Caco-2 (cell line): ENCODE data around the gene TMEM203. TPM values are rescaled to one million over a fixed set of nuclear protein-coding genes. Genes with fewer than 3 reads are reported as not detected.

Source experiments
- BruUV-seq: library from RNA; stranded (reverse); fragments of 400-500 nt; replicated peaks from 2 replicates; lab custom pipeline; 2021; lab: Mats Ljungman, UMichigan
- CTCF ChIA-PET: fragments of 300-600 bp; sonication (Branson Sonifier 250); formaldehyde crosslinking; loops from one replicate; lab custom pipeline; 2022; ENCODE audit warnings: antibody characterized with exemption; lab: Charles Lee
- POLR2A ChIA-PET: fragments of 300-600 bp; sonication (Branson Sonifier 250); formaldehyde crosslinking; loops from one replicate; lab custom pipeline; 2022; ENCODE audit warnings: antibody characterized with exemption; lab: Charles Lee
- DNase-seq, 2 experiments: peaks; one replicate each; pipeline versions ENCODE4 v3.0.0 to v3.0.0-alpha.2; 2020 to 2022
- H3K27me3 ChIP-seq: replicated peaks from 2 replicates; pipeline ENCODE4 v1.6.0; 2011; ENCODE audit warnings: low read length; ENCODE audit not compliant: control insufficient read depth, insufficient read depth
- H3K36me3 ChIP-seq: 2 replicates; pipeline ENCODE4 v1.5.1; 2011; ENCODE audit warnings: low read length; ENCODE audit not compliant: control insufficient read depth, insufficient read depth
- H3K4me1 ChIP-seq: fragments of 250-450 bp; sonication (Bioruptor Pico); 2 replicates; pipeline ENCODE4 v1.5.1; 2020; ENCODE audit warnings: mild to moderate bottlenecking
- H3K4me3 ChIP-seq: 2 replicates; pipeline ENCODE4 v1.5.1; 2011; ENCODE audit warnings: low read depth, mild to moderate bottlenecking, control low read depth, low read length
- H3K9me3 ChIP-seq: fragments of 250-450 bp; sonication (Bioruptor Pico); 2 replicates; pipeline ENCODE4 v1.5.1; 2020; ENCODE audit warnings: mild to moderate bottlenecking, moderate library complexity
- H3K27ac Mint-ChIP-seq: one replicate; pipeline ENCODE4 v1.8.0; 2022; ENCODE audit warnings: mixed read lengths; ENCODE audit not compliant: unreplicated experiment
- H3K27me3 Mint-ChIP-seq: one replicate; pipeline ENCODE4 v1.8.0; 2022; ENCODE audit warnings: mixed read lengths; ENCODE audit not compliant: insufficient read depth, unreplicated experiment
- H3K36me3 Mint-ChIP-seq: one replicate; pipeline ENCODE4 v1.8.0; 2022; ENCODE audit warnings: mild to moderate bottlenecking, mixed read lengths; ENCODE audit not compliant: insufficient read depth, unreplicated experiment
- H3K4me1 Mint-ChIP-seq: one replicate; pipeline ENCODE4 v1.8.0; 2022; ENCODE audit warnings: low read depth, mixed read lengths; ENCODE audit not compliant: unreplicated experiment
- H3K4me3 Mint-ChIP-seq: one replicate; pipeline ENCODE4 v1.8.0; 2022; ENCODE audit warnings: mild to moderate bottlenecking, moderate library complexity, mixed read lengths; ENCODE audit not compliant: unreplicated experiment
- H3K9me3 Mint-ChIP-seq: one replicate; pipeline ENCODE4 v1.8.0; 2022; ENCODE audit warnings: mixed read lengths; ENCODE audit not compliant: unreplicated experiment
- CTCF ChIP-seq, 2 experiments: fragments of 200-600 bp in 1 of 2; IDR thresholded peaks; 1 replicate in 1 of 2; 2 replicates in 1 of 2; pipeline versions ENCODE4 v1.5.1 to v1.8.0; 2011 to 2022; ENCODE audit warnings: antibody characterized with exemption in 1 of 2, control low read depth in 1 of 2, inconsistent platforms in 1 of 2, low read depth in 1 of 2, low read length in 1 of 2, mild to moderate bottlenecking in 1 of 2, moderate library complexity in 1 of 2; ENCODE audit not compliant: insufficient read depth in 1 of 2, severe bottlenecking in 1 of 2, unreplicated experiment in 1 of 2
- intact Hi-C: fragments of 100-400 bp; cut with micrococcal nuclease; formaldehyde crosslinking; loops from one replicate; pipeline ENCODE4 v1.10.0; 2022; ENCODE audit not compliant: unreplicated experiment
- total RNA-seq: library from RNA; stranded (reverse); gene quantifications from 2 replicates; pipeline ENCODE4 v1.2.3, GENCODE V29; 2022

The TMEM203 gene
- total RNA-seq, 1 experiment from 2014 or later: 38.4 TPM

DNA sequence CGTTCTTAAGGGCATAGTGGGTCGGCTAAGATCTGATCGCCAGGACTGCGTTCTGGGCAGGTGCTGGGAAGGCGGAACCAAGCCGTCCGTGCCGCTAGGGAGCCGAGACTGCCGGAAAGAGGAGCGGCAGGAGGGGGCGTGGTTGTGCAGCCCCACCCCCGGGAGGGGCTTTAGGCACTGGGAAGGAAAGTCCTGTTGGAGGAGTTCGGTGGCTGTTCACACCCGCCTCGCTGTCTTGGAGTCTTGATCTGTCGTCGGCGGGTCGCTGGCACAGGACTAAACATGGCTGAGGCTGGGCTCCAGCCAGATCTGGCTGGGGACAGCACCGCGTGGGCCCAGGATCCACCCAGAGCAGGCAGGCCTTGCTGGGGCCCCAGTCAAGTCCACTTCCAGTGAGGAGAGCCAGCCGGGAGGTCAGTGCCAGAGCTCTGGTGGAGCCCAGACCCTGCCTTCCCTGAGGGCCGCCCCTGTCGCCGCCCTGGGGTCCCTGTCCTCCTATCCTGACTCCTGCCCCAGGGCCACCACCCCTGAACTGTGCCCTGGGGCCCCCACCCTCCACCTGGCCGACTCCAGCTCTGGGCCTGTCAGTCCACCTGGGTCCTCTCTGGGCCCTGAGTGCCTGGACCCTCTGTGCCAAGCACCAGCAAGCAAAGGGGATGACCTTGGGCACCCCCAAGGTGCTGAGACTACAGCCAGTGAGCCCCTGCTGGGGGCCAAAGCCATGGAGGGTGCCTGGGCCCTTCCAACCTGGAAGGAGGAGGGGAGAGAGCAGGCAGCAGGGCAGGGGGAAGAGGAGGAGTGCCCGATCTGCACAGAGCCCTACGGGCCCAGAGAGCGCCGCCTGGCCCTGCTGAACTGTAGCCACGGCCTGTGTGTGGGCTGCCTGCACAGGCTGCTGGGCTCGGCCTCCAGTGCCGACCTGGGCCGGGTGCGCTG, 12.1 kb upstream of the TMEM203 start:
- ChIA-PET CTCF (no interaction called here), POLR2A (interaction anchor here (0.6 to 0.8 kb wide), 2 partner anchors 12 to 23 kb away, joined by 3 read pairs; partner anchors contain the start of genes NDOR1, TMEM203 and TUBB4B)
- TF ChIP-seq CTCF (IDR thresholded peaks at IDR 0.05; ENCODE audit: insufficient read depth in 1 of 2, low read depth in 1 of 2, low read length in 1 of 2, severe bottlenecking in 1 of 2, unreplicated experiment in 1 of 2): no peak
- intact Hi-C loops: no loop called here
- Mint-ChIP-seq H3K36me3 (peaks cover 27% of the 10 kb centered on the region), H3K4me3 (peak overlapping the region; percentile 66), H3K4me1 (peaks cover 6% of the 10 kb centered on the region), H3K27ac (peak overlapping the region; percentile 71), H3K27me3 (no peaks in the 10 kb centered on the region), H3K9me3 (no peaks in the 10 kb centered on the region)
- no peaks in the 10 kb centered on the region for H3K27me3 ChIP-seq
- TSS peak; percentile 8 for BruUV-seq
- no peaks in the 10 kb centered on the region for H3K36me3 ChIP-seq
- H3K9me3 ChIP-seq: no peaks in the 10 kb centered on the region
- peak overlapping the region; percentile 23 for H3K4me3 ChIP-seq
- DNase-seq: peak; percentile 83 to 88
- H3K4me1 ChIP-seq: peaks cover 25% of the 10 kb centered on the region

DNA sequence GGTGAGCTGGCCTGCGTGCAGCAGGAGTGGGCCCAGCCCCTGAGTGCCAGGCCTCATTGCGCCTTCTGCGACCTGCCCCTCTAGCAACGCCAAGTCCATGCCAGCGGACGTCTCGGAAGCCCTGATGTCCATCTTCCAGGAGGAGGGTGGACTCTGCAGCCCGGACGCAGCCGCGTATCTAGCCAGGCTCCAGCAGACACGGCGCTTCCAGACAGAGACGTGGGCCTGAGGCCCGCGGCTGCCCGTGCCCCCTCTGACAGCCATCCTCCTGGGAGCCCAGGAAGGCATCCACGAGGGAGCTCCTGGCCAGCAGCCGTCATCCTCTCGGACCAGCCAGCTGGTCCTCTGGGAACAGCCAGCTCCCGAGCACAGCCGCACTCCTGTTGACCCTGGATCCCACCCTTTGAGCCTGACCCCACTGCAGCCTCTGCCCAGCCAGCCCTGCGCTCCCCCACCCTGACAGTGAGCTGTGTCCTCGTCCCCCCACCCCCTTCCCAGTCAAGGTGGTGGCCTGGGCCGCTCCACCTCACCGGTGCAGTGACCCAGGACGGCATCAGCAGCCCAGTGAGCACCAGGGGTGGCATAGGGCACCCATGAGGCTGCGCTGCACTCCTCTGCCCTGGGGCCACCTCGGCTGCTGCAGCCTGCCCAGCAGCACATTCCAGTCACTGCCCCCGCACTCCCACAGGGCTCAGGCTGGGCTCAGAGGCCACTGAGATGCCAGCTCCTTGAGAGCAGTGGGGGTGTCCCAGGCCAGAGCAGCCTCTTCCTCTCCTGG, 10.9 kb upstream of the TMEM203 start:
- H3K9me3 ChIP-seq: no peaks in the 10 kb centered on the region
- Mint-ChIP-seq H3K4me1 (peaks cover 6% of the 10 kb centered on the region), H3K9me3 (no peaks in the 10 kb centered on the region), H3K4me3 (no peak overlapping the region), H3K27ac (no peak overlapping the region), H3K27me3 (no peaks in the 10 kb centered on the region), H3K36me3 (peaks cover 27% of the 10 kb centered on the region)
- ChIA-PET POLR2A (interaction anchor here (0.5 to 0.8 kb wide), 4 partner anchors 15 to 65 kb away, joined by 3 to 6 read pairs (median 3); partner anchors contain the start of gene TUBB4B), CTCF (interaction anchor here (1.0 kb wide), 1 partner anchor 20 kb away, joined by 5 read pairs; no protein-coding TSS in a partner anchor)
- H3K4me1 ChIP-seq: peaks cover 25% of the 10 kb centered on the region
- no peak overlapping the region; the same call in 1 of the 2 replicates for H3K4me3 ChIP-seq
- no peaks in the 10 kb centered on the region for H3K27me3 ChIP-seq
- TF ChIP-seq CTCF (IDR thresholded peaks at IDR 0.05; ENCODE audit: insufficient read depth in 1 of 2, low read depth in 1 of 2, low read length in 1 of 2, severe bottlenecking in 1 of 2, unreplicated experiment in 1 of 2): no peak
- DNase-seq: no peak
- no TSS peak for BruUV-seq
- H3K36me3 ChIP-seq: no peaks in the 10 kb centered on the region
- intact Hi-C loops: no loop called here
